GM21367 (cell line): ENCODE results near the gene NTNG1.

Experiments
- ATAC-seq: cut with Tn5 transposase; IDR thresholded peaks from one replicate; pipeline ENCODE4 v1.9.1; 2021; ENCODE audit not compliant: unreplicated experiment

Gene NTNG1

DNA sequence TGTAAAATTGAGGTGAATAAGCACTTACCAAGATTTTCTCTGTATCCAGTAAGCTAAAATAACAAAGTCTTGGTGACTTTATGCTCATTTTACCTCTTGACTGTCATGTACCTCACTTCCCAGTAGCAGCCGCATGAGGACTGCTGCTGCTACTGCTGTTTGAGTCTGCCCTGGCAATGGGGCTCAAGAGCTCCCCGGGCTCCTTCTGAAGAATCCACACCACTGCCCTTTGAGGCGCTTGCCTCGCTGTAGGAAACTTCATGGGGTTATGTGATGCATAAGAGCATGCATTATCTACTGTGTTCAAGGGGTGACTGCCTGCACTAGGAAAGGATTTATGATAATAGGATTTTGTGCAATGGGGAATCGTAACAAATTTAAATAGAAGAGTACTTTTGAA lies 113.5 kb downstream of the NTNG1 start:
- ATAC-seq, result no peak

DNA sequence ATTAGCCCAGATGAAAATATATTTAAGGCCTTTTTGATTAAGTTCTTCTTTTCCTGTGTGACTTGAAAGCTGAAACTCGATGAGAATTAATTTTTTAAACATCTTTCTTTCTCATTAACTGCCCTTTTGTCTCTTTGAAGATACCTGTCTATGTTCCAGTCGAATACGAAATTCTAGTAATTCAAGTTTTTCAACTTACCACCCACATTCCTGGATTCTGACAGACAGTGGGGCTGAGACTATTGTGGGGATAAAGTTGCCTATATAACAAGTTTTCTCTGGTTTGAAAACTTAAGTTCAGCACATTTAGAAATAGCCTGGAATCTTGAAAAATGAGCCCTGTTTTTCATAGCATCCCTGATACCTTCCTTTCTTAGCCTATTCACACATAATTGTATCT lies 114.6 kb downstream of the NTNG1 start:
- no peak for ATAC-seq

DNA sequence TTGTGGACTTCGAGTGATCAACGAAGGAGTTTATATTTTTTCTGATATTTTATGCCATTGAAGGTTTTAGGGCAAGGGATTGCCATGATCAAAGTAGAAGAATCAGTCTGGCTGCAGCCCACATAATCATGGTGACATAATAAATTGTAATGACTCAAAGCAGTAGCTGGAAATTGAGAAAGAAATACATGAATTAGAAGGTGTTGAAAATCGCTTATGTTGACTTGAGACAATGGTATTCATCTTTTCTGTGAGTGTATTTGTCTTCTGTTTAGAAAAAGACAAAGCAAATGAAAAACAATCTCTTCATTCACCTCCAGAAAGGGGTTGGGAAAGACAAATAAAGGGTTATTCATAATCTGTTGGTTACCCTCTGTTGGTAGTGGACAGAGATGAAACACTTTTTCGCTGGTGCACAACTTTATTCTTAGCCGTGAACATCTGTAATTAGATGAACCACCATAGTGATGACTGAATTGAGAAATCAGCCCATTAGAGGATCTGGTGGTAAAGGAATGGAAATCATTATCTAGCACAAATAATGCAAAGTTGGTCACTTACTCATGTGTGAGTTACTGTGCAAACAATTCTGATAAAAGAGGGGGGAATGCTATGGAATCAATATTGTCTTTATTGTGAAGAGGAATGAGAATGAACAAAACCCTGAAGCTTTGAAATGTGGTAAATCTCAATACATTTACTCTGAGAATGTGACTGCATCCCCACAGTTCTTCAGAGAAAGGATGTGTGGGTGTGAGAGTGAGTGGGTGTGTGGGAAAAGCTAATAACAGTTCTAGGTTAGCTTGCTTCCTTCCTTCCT lies 121.8 kb downstream of the NTNG1 start:
- ATAC-seq, result no peak

DNA sequence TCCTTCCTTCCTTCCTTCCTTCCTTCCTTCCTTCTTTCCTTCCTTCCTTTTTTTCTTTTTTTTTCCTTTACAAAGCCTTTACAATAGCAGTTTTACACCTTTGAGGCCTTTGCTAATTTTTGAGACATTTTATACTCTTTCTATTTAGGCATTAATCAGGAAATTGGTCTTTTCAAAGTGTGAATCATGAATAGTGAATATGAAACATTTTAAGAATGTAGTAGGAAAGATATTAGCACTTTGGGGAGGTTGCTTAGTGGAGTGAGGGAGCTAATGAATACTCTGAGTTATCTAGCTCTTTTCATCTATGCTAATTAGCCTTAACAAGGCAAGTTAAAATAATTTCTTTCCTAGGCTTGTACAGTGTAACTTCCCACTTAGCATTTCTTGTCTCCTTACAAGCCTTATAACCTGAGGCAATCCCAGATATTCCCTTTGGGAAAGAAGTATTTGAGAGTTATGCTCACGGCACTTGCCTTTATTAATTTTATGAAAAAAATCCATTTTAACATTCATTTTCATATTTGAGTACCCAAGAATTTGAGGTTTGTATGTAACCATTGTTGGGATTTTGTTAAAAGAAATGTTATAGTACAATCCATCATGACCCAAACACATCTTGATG lies 122.6 kb downstream of the NTNG1 start:
- ATAC-seq, result no peak

DNA sequence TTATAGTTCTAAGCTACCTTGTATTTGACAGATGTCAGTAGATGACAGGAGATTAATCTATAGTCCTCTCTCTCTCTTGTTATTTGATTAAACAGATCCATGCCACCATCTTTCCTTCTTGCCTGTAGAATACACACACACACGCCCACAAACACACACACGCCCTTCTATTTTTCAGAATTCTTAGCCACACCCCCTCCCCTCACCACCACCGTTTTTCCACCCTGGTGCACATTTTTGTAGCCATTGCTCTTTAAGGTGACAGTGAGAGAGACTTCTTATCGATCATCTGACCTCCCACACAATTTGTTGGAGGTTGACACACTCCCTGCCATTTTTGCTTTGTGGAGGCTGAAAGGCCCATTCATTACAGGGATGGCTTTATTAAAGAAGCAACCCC lies 123.2 kb downstream of the NTNG1 start:
- no peak for ATAC-seq

DNA sequence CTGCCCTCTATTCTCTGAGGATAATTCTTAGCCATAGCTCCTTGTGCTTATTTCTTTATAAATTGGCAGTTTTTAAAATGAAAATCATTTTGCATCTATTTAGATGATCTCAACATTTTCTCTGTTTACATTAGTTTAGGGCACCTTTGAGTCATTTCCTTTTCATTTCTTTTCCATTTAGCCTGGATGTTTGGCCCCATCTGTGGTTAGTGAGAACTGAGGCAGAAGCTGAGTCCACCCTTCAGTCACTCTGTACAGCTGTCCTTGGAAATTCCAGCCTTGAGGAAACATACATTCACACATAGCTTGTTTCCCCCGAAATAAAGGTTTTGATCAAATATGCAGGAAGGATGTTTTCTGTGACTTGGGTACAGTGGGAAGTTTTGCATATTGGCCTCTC lies 123.7 kb downstream of the NTNG1 start:
- ATAC-seq, result no peak

DNA sequence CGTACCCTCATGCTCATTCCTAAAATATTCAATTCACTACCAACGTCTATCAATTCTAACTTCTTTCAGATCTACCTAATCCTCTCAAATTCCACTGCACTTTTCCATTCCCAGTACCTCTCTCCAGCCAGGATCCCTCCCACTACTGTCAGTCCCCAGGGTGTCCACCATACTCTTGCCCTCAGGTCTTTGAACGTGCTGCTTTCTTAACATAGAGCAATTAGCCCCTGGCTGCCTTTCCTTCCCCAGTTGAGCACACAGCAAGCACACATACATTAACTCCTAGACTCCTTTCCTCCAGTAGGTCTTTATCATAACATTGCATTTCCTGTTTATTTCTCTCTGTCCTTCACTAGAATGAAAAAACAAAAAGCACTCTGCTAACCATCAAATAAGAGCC lies 126.7 kb downstream of the NTNG1 start:
- no peak for ATAC-seq

DNA sequence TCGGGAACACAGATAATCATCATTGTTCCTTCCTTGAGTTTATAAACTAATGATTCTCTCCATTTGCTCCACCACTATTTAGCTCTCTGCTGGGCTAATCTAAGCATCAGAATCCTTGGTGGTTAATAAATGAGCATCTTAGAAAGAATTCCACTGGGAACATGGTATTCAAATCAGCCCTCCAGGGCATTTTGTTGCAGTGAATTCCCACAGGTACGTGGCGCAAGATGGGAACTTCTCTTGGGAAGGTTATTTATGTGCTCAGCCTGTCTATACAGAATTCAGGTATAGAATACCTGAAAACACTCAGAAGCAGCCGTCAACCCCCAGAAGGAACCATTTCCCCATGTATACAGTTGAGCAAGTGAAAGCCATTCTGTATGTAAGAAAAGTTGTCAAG lies 131.5 kb downstream of the NTNG1 start:
- ATAC-seq, result no peak

DNA sequence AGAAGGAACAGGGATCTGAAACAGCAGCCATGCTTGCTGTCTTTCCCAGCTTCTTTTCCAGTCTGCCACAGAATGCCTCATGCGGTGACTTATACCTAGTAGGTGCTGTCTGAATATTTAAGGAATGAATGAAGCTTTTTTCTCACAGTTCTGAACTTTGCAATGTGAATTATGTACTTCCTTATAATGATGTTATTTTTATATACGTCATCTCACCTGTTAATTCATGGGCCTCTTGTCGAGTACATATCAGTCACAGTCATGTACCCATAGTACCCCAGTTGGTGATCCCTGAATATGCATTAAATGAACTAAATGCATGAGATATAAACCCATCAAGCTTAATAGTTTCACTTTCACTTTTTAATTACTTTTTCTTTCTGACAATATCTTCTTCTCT lies 132.7 kb downstream of the NTNG1 start:
- ATAC-seq, result no peak

DNA sequence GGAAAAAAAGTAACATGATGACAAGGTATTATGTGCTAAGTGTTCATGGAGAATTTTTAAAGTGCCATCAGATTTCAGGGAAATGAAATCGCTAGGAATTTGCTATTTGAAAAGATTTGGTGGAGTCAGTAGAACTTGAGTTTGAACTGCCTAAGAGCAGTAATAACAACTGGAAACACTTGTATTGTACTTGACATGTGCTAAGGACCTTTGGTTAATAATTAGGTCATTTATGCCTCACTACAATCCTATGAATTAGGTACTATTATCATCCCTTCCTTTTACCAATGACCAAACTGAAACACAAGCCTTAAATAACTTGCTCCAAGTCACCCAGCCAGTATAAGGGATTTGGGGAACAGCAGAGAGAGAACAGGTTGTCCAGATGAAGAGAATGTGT lies 133.4 kb downstream of the NTNG1 start:
- ATAC-seq, result no peak

DNA sequence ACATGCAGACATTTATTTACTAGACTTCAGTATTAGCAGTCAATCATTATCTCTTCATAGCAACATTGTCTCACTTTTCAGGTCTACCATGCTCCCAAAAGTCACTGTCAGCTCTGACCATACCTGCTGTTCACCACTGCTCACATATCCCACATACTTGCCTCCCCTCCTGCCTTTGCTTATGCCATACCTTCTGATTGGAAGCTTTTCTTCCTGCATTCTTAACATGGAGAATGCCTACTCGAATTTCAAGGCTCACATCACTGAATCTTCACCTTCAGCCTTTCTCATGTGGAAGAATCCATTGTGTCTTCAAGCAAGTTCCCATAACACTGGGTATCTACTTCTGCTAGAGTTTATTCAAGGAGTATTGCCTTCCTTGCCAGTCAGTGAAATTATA lies 135.4 kb downstream of the NTNG1 start:
- ATAC-seq, result no peak

DNA sequence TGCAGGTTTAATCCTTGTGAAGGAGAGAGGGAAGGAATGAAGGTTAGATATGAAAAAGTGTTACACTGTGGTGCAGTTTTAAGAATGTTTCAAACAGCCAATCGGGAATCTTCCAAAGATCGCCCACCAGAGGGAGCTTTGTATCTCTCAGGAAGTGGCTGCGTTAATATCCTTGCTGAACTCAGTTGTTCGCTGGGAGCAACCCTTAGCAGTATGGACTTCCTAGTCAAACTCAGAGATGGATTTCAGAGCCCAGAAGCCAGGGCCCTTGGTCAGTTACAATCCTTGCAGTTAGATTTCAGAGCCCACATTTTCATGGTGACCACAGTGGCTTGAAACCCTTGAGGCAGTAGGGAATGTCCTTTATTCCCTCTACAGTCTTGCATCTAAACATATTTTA lies 136.2 kb downstream of the NTNG1 start:
- no peak for ATAC-seq

DNA sequence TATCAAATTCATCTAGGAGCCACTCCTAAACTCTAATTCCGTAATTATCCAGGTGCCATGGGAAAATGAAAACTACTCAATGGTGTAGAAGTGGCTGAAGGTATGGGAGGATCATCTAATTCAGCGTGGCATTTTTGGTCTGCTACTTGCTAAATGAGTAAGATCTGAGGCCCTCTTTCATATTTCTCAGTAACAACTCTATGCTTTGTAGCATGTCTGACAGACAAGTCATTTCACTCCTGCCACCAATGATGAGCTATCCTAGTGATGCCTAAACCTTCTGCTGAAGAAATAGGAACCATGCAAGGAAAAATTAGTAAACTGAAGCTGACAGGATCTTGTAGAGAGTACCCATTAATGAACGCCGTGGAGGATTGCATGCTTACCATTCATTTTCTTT lies 145.3 kb downstream of the NTNG1 start:
- no peak for ATAC-seq

DNA sequence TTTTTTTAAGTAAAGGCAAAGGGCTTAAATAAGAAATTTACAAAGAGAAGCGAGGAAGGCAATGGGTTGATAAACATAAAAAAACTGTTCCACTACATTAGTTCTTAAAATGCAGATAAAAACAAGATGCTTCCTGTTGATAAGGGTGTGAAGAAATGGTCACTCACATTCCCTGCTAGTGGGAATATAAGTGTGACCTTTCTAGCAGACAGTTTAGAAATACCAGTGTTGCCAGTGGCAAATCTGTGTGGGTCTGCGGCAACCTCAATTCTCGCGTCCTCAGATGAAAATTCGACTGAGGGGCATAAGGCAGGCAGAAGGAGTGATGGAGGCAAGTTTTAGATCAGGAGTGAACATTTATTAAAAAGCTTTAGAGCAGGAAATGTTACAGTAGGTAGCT lies 151.1 kb downstream of the NTNG1 start:
- no peak for ATAC-seq

DNA sequence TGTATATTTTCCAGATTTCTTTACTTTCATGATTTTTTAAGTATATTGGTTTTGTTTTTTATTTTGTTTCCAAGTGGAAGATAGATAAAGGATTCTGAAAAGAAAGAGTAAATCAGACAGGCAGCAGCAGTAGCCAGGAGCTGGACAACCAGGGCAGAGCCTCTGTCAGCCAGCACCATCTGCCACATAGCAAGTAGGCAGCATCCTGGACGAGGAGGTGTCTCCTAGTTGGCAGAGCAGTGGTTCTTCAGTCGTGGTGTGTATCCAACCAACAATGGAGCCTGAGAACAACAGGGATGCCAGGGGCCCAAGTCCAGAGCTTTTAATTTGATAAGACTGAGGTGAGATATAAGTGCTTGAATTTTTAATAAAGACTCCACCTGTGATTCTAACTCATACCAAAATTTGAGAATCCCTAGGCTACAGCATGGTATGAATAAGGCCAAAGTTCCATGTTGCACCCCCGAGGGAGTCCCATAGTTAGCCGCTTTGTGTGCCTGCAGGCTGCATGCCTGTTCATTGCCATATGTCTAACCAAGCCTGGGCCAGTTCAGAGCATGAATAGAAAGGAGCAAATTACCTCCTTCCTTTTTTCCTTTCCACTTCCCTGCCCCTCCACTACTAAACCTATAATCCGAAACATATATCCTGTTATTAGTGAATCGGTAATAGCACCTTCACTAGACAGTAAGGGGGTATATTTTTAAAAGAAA lies 153.2 kb downstream of the NTNG1 start:
- no peak for ATAC-seq

DNA sequence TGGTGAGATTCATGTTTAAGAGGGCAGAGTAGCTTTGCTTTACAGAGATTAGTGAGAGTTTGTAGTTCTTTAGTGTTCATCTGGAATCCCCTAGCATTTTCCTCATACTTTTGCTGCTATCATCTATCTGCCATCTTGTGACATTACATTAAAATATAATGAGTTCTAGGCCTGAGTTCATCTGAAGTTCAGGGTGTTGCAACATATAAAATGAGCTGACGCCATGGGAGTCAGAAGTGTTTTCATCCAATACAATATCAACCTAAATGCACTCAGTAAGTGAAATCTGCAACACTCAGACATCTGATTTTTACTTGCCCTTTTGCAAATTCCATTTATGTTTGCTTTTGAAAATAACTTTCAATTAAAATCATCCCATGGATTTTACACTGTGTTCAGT lies 153.8 kb downstream of the NTNG1 start:
- no peak for ATAC-seq

DNA sequence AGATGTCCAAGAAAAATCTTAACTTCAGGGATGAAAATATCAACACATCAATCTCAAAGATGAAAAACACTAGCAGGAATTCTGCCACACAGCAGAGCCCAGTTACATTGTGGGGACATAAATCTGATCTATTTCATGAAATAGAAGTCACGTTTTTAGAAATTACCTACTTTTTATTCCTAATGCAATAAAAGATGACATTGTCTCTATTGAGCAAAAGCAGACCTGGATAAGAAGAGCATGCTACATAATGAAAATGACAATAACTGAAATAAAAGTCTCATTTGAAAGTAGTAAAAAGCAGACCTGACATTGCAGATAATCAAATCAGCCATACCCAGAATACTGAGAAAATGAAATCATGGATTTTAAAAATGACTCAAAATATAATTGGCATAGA lies 156.8 kb downstream of the NTNG1 start:
- ATAC-seq, result no peak

DNA sequence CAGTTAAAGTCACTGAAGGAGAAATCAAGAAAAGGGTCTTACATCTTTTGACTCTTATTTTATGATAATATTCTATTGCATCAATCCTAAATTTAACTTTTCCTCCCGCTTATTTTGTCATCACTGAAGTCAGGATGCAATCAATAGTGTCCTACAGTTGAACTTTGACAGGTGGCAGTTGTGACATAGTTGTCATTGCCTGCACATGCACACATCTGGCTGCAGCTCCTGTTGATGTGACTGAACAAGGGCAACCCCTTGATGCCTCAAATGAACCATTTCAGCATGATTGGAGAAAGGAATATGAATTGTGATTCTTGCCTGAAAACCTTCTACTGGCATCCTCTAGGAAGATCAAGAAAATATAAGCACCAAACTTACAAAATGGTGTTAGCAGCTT lies 157.7 kb downstream of the NTNG1 start:
- ATAC-seq, result no peak

DNA sequence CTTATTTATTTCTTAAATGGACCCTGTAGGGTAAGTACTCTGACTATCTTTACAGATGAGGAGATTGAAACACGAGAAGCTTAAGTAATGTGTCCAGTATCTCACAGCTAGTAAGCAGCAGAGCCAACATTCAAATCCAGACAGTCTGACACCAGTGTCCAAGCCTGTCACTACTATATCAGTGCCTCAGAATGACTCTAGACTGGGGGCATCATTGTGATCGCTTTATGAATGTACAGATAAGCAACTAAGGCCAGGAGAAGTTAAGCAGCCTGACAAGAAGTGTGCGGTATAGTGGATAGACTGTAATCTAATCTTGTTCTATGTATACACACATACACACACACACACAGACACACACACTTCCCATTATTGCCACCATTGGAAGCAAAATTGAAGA lies 158.7 kb downstream of the NTNG1 start:
- ATAC-seq, result no peak

DNA sequence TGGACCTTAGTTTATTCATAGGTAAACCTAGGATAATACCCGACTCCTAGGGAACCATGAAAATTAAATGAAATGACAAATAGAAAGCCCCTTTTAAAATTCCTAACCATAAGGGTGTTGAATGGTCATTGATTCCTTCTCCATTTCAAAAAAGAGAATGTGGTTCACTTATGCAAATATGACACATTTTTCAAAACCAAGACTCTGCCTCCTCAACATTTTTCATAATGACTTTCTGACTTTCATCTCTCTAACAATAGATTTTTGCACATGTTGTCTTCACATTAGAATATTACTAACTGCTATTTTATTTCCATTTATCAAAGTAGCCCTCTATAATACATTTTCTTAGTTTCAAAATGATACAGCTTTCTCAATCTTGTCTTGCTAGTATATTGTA lies 169.1 kb downstream of the NTNG1 start:
- no peak for ATAC-seq

DNA sequence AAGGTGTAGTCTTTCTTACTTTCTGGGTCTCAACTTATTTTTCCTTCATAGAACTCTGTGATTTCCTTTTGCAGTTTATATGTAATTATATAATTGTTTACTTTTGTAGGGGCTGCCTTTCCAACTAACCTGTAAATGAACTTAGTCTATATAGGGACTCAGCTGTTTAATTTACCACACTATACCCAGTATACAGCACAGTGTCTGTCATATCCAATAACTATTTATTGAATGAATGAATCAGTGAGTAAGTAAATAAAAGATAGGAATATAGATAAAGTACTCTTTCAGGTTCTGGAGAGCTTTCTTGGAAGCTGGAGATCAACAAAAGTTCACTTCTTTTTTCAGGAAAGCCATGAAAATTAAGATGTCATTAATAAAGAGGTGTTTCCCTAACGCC lies 174.8 kb downstream of the NTNG1 start:
- no peak for ATAC-seq

DNA sequence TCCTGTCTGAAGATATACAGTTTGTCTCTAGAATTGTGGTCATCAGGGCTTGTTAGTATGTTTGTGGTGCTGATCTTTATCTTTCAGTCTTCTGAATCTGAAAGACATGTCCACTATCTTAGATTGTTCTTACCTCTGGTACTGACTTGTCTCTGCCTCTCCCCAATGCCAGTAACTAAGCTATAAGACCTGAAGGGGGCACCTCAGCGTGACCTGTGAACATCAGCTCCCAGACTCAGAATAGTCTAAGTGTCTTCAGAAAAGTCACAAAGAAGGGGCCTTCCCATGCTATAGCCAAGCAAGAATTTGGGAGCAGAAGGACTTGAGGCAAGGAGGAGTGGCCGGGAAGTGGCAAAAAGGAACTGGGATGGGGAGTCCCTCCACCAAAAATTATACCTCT lies 178.1 kb downstream of the NTNG1 start:
- no peak for ATAC-seq
